ENCODE results near the gene XDH.

Gene XDH

GRCh38 chr2:31363956-31364750, 50.4 kb downstream of the XDH start:
- DNase-seq (ENCODE audit: low read depth in 2 of 2): no peak
- no peak overlapping the region for H3K4me3 ChIP-seq (replicated peaks in 1 of 2; ENCODE audit: low read depth in 2 of 2, low read length in 2 of 2)
- TF ChIP-seq CTCF (IDR thresholded peaks at IDR 0.05; ENCODE audit: low read depth, low read length): no peak

DNA sequence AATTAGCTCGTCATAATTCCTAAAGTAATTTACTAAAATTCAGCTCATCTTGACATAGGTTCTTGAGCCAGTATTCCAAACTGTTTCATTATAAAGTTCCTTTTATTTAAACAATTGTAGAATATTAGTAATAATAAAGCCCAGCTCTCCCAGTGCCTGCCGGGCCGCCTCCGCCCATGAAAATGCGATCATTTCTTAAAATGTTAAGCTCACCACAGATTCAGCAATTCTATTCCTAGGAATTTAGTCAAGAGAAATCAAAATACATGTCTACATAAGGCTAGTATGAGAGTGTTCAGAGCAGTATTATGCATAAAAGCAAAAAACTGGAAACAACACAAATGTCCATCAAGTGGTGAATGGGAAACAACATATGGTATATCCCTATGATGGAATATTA, 52.0 kb downstream of the XDH start:
- no peak for DNase-seq (ENCODE audit: low read depth in 2 of 2)
- TF ChIP-seq CTCF (IDR thresholded peaks at IDR 0.05; ENCODE audit: low read depth, low read length): no peak

DNA sequence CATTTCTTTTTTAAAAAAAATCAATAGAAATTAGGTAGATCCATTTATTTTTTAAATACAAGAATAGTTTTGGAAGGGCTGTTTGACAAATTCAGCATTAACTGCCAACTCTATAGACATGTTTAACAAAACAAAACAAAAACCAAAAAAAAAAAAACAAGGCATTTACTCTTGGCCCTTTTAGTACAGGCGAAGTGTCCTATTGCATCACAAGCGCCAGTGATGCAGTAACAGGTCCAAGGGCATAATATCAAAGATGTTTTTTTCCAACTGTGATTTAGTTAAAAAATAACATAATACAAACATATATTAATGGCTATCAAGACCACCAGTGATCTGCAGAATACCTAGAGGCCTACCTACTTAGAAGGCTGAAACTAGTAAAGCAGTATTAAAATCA, 55.3 kb downstream of the XDH start:
- H3K4me3 ChIP-seq (replicated peaks in 1 of 2; ENCODE audit: low read depth in 2 of 2, low read length in 2 of 2): no peak overlapping the region
- DNase-seq (ENCODE audit: low read depth in 2 of 2): no peak
- no peak for TF ChIP-seq CTCF (IDR thresholded peaks at IDR 0.05; ENCODE audit: low read depth, low read length)

More for the DNA sequence above, 52.0 kb downstream of the XDH start:
- H3K4me3 ChIP-seq (replicated peaks in 1 of 2; ENCODE audit: low read depth in 2 of 2, low read length in 2 of 2): no peak overlapping the region

DNA sequence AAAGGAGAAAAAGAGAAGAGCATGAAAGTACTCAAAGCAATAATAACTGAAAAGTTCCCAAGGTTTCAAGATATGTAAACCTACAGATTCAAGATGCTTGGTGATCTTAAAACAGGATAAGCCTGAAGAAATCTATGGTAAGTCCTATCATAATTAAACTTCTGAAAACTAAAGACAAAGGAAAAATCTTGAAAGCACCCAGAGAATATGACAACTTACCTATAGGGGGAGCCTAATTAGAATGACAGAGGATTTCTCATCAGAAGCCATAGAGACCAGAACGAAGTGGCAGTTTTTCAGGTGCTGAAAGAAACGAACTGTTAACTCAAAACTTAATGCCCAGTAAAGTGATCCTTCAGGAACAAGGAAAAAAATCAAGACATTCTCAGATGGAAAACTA, 59.7 kb downstream of the XDH start:
- TF ChIP-seq CTCF (IDR thresholded peaks at IDR 0.05; ENCODE audit: low read depth, low read length): peak; percentile 56
- DNase-seq (ENCODE audit: low read depth in 2 of 2): peak; percentile 24 to 53
- H3K4me3 ChIP-seq (replicated peaks in 1 of 2; ENCODE audit: low read depth in 2 of 2, low read length in 2 of 2): no peak overlapping the region

DNA sequence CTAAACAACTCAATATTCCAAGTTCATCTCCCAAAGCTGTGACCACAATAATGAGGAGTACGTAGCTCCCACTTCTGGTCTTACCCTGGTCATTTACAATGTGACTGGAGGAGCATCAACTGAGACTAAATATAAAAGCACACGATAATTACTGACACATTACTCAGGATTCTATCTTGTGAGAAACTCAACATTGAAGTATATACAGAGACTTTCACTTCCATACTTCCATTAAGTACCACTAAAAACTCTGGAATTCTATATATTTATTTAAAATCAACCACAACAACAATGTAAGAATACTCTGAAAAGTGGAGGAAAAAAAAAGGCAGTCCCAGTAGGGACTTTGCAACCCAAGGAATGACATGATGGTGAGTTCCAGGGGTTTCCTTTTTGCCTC, 61.4 kb downstream of the XDH start:
- TF ChIP-seq CTCF (IDR thresholded peaks at IDR 0.05; ENCODE audit: low read depth, low read length): no peak
- no peak for DNase-seq (ENCODE audit: low read depth in 2 of 2)

GRCh38 chr2:31349684-31350083, 64.9 kb downstream of the XDH start:
- H3K4me3 ChIP-seq (replicated peaks in 1 of 2; ENCODE audit: low read depth in 2 of 2, low read length in 2 of 2): no peak overlapping the region
- DNase-seq (ENCODE audit: low read depth in 2 of 2): no peak
- no peak for TF ChIP-seq CTCF (IDR thresholded peaks at IDR 0.05; ENCODE audit: low read depth, low read length)

More for the DNA sequence above, 61.4 kb downstream of the XDH start:
- no peak overlapping the region for H3K4me3 ChIP-seq (replicated peaks in 1 of 2; ENCODE audit: low read depth in 2 of 2, low read length in 2 of 2)

GRCh38 chr2:31349160-31349559, 65.4 kb downstream of the XDH start:
- H3K4me3 ChIP-seq (replicated peaks in 1 of 2; ENCODE audit: low read depth in 2 of 2, low read length in 2 of 2): no peak overlapping the region
- DNase-seq (ENCODE audit: low read depth in 2 of 2): no peak
- no peak for TF ChIP-seq CTCF (IDR thresholded peaks at IDR 0.05; ENCODE audit: low read depth, low read length)
